Measurements from ENCODE around the gene SRPRB.

The SRPRB gene

DNA sequence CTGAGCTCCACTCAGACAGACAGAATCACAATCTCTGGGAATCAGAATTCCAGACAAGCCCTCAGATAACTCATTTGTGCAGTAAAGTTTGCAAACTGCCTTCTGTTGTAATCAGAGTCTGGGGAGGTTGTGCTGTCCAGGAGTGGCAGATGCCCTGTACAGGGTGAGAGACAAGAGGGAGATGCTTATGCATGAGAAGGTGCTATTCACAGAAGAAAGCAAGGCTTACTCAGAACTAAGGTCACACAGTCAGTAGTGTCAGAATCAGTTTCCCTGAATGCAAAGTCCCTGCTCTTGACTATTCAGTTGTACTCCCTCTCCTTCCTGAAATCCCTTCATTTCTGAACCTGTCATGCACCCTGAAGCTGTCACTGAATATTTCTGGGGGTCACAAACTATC lies 43.7 kb downstream of the SRPRB start:
- Histone ChIP-seq H3K36me3 (ENCODE audit: control insufficient read depth, insufficient read depth, low read length) (no peaks in the 10 kb centered on the region), H3K9me3 (ENCODE audit: control insufficient read depth, insufficient read depth, low read length) (no peaks in the 10 kb centered on the region), H3K4me1 (ENCODE audit: control insufficient read depth, insufficient read depth, low read length) (peaks cover 2% of the 10 kb centered on the region; the same call in 1 of the 2 replicates), H3K4me3 (ENCODE audit: low read length) (no peak overlapping the region), H3K27me3 (ENCODE audit: control insufficient read depth, insufficient read depth, low read length) (no peaks in the 10 kb centered on the region), H3K27ac (ENCODE audit: low read length) (no peak overlapping the region)
- DNase-seq (ENCODE audit: low read depth, low spot score) = no peak

DNA sequence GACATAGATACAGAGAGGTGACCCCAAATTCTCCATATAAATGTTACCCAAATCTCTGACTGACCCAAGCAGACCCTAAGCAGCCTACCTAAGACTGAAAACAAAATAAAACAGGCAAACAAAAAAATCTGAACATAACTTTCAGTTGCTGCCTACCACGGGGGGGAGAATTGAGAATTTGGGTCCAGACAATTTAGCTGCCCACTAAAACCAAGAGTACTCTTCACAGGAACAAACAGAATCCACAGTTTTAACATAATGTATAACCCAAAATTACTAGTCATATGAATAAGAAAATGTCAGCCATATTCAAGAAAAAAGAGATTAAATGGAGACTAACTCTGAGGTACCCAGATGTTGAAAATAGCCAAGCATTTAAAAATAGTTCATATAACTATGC lies 44.4 kb downstream of the SRPRB start:
- H3K4me1 ChIP-seq (ENCODE audit: control insufficient read depth, insufficient read depth, low read length) = peaks cover 3% of the 10 kb centered on the region
- H3K4me3 ChIP-seq (ENCODE audit: low read length) = no peak overlapping the region
- no peak overlapping the region for H3K27ac ChIP-seq (ENCODE audit: low read length)
- WGBS (ENCODE audit: insufficient coverage, insufficient read length) = no CpG with 5 or more reads among the region's 1 CpG
- H3K27me3 ChIP-seq (ENCODE audit: control insufficient read depth, insufficient read depth, low read length) = no peaks in the 10 kb centered on the region
- no peaks in the 10 kb centered on the region for H3K36me3 ChIP-seq (ENCODE audit: control insufficient read depth, insufficient read depth, low read length)
- no peaks in the 10 kb centered on the region for H3K9me3 ChIP-seq (ENCODE audit: control insufficient read depth, insufficient read depth, low read length)
- no peak for DNase-seq (ENCODE audit: low read depth, low spot score)

DNA sequence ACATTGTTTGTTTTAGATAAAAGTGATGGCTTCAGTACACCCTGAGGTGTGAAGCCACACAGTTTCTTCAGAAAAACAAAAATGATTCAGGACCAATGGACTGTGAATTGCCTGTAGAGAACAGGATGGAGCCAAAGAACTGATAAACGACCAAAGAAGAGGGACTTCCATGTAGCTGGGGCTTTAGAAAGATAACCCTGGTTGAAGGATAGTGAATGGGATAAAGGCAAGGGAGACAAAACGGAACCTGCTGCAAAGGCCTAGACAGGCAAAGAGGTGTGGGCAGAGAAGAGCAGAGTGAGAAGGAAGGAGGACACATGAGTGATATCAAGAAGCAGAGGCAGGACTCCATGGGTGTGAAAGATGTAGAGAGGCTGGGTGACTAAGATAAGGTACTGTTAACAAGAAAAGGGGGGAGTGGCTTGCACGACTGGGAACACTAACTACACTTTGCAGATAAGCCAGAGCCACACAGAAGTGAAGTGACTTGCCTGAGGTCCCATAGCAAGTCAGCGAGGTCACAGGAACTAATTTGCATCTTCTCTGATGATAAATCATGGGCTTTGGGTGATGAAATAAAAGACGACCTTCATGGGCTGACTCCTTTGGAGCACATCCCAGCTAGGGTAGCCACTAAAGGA lies 45.8 kb downstream of the SRPRB start:
- peaks cover 5% of the 10 kb centered on the region for H3K4me1 ChIP-seq (ENCODE audit: control insufficient read depth, insufficient read depth, low read length)
- H3K36me3 ChIP-seq (ENCODE audit: control insufficient read depth, insufficient read depth, low read length) = no peaks in the 10 kb centered on the region
- WGBS (ENCODE audit: insufficient coverage, insufficient read length) = no CpG with 5 or more reads among the region's 5 CpGs
- no peak for DNase-seq (ENCODE audit: low read depth, low spot score)
- no peak overlapping the region for H3K27ac ChIP-seq (ENCODE audit: low read length)
- no peaks in the 10 kb centered on the region for H3K27me3 ChIP-seq (ENCODE audit: control insufficient read depth, insufficient read depth, low read length)
- no peaks in the 10 kb centered on the region for H3K9me3 ChIP-seq (ENCODE audit: control insufficient read depth, insufficient read depth, low read length)
- H3K4me3 ChIP-seq (ENCODE audit: low read length) = no peak overlapping the region

- no CpG with 5 or more reads among the region's 8 CpGs for WGBS (ENCODE audit: insufficient coverage, insufficient read length)
- no peaks in the 10 kb centered on the region for H3K9me3 ChIP-seq (ENCODE audit: control insufficient read depth, insufficient read depth, low read length)
Measured at GRCh38 chr3:133851931-133852330, 46.3 kb downstream of the SRPRB start.

DNA sequence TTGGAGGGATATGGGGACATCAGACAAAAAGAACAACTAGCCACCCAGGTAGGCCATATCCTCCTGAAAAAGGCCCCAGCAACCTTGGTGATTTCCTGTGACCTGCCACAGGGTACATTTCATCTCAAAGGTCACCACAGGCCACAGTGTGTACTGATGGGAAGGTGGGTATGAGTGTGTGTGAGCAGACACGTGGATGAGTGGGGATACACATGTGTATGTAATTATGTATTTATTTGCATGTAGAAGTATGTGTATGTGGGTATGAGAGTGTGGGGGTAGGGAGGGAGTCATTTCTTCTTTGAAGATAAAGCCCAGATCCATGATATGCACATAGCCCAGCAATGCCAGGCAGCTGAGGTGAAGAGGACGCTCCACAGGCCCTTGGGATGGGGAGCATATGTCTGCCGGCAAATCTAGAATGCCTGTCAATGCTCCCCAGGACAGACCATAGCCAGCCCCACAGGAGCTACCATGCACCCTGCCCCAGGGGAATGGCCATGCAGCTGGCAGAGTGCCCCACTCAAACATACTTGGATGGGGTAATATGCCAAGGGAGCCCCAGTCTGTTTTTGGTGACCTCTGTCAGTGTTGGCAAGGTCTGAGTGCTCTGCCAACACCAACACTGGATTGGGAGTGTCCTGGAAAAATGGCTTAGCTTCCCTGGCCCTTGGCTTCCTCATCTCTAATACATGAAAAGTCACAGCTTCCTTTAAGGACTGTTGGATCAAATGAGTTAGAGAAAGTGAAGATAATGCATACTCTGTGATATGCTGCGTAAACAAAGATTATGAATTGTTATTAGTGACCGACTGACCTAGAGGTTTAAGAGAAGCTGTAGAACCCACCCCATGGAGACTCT lies 47.7 kb downstream of the SRPRB start:
- no peaks in the 10 kb centered on the region for H3K36me3 ChIP-seq (ENCODE audit: control insufficient read depth, insufficient read depth, low read length)
- WGBS (ENCODE audit: insufficient coverage, insufficient read length) = 100% methylated on average over 1 of the region's 5 CpGs
- H3K9me3 ChIP-seq (ENCODE audit: control insufficient read depth, insufficient read depth, low read length) = no peaks in the 10 kb centered on the region
- H3K4me3 ChIP-seq (ENCODE audit: low read length) = no peak overlapping the region
- no peak for DNase-seq (ENCODE audit: low read depth, low spot score)
- H3K27ac ChIP-seq (ENCODE audit: low read length) = no peak overlapping the region
- H3K4me1 ChIP-seq (ENCODE audit: control insufficient read depth, insufficient read depth, low read length) = peaks cover 5% of the 10 kb centered on the region
- H3K27me3 ChIP-seq (ENCODE audit: control insufficient read depth, insufficient read depth, low read length) = no peaks in the 10 kb centered on the region

More at GRCh38 chr3:133851931-133852330, 46.3 kb downstream of the SRPRB start:
- Histone ChIP-seq H3K4me3 (ENCODE audit: low read length) (no peak overlapping the region), H3K27me3 (ENCODE audit: control insufficient read depth, insufficient read depth, low read length) (no peaks in the 10 kb centered on the region), H3K27ac (ENCODE audit: low read length) (no peak overlapping the region), H3K36me3 (ENCODE audit: control insufficient read depth, insufficient read depth, low read length) (no peaks in the 10 kb centered on the region), H3K4me1 (ENCODE audit: control insufficient read depth, insufficient read depth, low read length) (peaks cover 5% of the 10 kb centered on the region)
- no peak for DNase-seq (ENCODE audit: low read depth, low spot score)

DNA sequence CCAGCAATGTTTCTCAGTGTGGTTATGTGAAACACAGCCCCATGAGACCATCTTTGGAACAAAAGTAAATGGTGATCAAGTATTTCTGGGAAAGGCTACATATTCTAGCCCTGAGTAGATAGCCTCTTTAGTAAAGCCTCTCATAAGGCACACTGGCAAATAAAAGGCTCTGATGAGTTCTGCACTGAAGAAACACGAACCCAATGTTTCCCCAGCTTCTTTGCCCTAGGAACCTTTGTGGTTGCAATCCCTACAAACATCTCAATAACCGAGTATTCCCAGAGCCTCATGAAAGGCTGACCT lies 48.3 kb downstream of the SRPRB start:
- Histone ChIP-seq H3K4me3 (ENCODE audit: low read length) (no peak overlapping the region), H3K9me3 (ENCODE audit: control insufficient read depth, insufficient read depth, low read length) (no peaks in the 10 kb centered on the region), H3K27ac (ENCODE audit: low read length) (no peak overlapping the region), H3K4me1 (ENCODE audit: control insufficient read depth, insufficient read depth, low read length) (peaks cover 5% of the 10 kb centered on the region), H3K36me3 (ENCODE audit: control insufficient read depth, insufficient read depth, low read length) (no peaks in the 10 kb centered on the region), H3K27me3 (ENCODE audit: control insufficient read depth, insufficient read depth, low read length) (no peaks in the 10 kb centered on the region)
- no CpG with 5 or more reads among the region's 2 CpGs for WGBS (ENCODE audit: insufficient coverage, insufficient read length)
- DNase-seq (ENCODE audit: low read depth, low spot score) = no peak

DNA sequence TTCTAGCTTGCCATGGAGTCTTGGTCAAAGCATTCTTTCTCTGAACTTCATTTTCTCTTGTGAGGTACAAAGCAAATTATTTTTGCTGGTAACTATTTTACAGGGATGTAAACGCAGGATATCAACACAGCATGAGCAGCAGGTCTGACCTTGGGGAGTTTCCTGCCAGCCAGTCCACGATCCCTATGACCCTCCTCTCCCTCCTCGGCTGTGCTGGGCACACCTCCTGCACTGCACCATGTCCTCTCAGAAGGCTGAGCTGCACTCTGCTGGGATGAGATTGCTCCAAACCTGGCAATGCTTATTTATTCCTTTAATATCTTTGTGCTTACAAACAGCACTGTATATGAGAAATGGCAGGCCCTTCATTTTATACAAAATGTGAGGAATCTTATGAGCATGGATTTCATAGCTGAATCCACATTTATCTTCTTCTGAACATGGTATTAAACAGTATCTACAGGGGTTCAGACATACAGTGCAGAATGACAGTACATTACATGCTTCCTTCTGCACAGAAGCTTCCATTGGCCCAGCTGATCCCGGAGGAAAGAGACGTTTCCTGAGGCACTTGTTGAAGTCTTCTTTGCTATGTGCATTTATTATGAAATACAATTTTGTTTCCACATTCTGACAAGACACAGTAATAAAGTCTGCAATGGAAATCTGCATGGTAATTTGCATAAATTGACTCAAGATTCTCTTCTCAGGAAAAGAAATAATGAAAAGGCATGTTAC lies 48.8 kb downstream of the SRPRB start:
- WGBS (ENCODE audit: insufficient coverage, insufficient read length) = no CpG with 5 or more reads among the region's 5 CpGs
- Histone ChIP-seq H3K4me1 (ENCODE audit: control insufficient read depth, insufficient read depth, low read length) (peaks cover 5% of the 10 kb centered on the region), H3K27ac (ENCODE audit: low read length) (no peak overlapping the region), H3K27me3 (ENCODE audit: control insufficient read depth, insufficient read depth, low read length) (no peaks in the 10 kb centered on the region), H3K9me3 (ENCODE audit: control insufficient read depth, insufficient read depth, low read length) (no peaks in the 10 kb centered on the region), H3K36me3 (ENCODE audit: control insufficient read depth, insufficient read depth, low read length) (no peaks in the 10 kb centered on the region), H3K4me3 (ENCODE audit: low read length) (no peak overlapping the region)
- no peak for DNase-seq (ENCODE audit: low read depth, low spot score)

GRCh38 chr3:133855002-133855370 lies 49.4 kb downstream of the SRPRB start:
- H3K36me3 ChIP-seq (ENCODE audit: control insufficient read depth, insufficient read depth, low read length) = no peaks in the 10 kb centered on the region
- H3K4me1 ChIP-seq (ENCODE audit: control insufficient read depth, insufficient read depth, low read length) = peaks cover 5% of the 10 kb centered on the region
- no peak overlapping the region for H3K27ac ChIP-seq (ENCODE audit: low read length)
- H3K4me3 ChIP-seq (ENCODE audit: low read length) = no peak overlapping the region
- no CpG with 5 or more reads among the region's 4 CpGs for WGBS (ENCODE audit: insufficient coverage, insufficient read length)
- DNase-seq (ENCODE audit: low read depth, low spot score) = no peak
- H3K27me3 ChIP-seq (ENCODE audit: control insufficient read depth, insufficient read depth, low read length) = no peaks in the 10 kb centered on the region
- H3K9me3 ChIP-seq (ENCODE audit: control insufficient read depth, insufficient read depth, low read length) = no peaks in the 10 kb centered on the region

DNA sequence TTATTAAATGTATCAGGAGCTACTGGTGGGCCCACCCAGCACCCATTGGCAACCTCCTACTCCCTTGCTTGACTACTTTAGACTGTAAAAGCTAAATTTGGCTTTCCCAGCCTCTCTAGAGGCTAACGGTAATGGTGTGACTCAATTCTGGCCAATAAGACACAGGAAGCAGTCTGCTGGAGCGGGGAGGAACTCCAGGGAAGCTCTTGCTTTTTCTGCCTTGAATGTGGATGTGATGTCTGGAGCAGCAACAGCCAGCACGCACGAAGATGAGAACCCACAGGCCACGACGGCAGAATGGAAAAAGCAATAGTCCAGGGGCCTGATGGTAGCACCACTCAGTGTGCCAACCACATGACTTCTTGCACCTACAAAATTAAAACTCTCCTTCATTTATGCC lies 50.2 kb downstream of the SRPRB start:
- Histone ChIP-seq H3K9me3 (ENCODE audit: control insufficient read depth, insufficient read depth, low read length) (no peaks in the 10 kb centered on the region), H3K36me3 (ENCODE audit: control insufficient read depth, insufficient read depth, low read length) (no peaks in the 10 kb centered on the region), H3K27me3 (ENCODE audit: control insufficient read depth, insufficient read depth, low read length) (no peaks in the 10 kb centered on the region), H3K4me3 (ENCODE audit: low read length) (no peak overlapping the region), H3K4me1 (ENCODE audit: control insufficient read depth, insufficient read depth, low read length) (peaks cover 5% of the 10 kb centered on the region), H3K27ac (ENCODE audit: low read length) (no peak overlapping the region)
- no CpG with 5 or more reads among the region's 6 CpGs for WGBS (ENCODE audit: insufficient coverage, insufficient read length)
- no peak for DNase-seq (ENCODE audit: low read depth, low spot score)

- Histone ChIP-seq H3K4me3 (ENCODE audit: low read length) (no peak overlapping the region), H3K9me3 (ENCODE audit: control insufficient read depth, insufficient read depth, low read length) (no peaks in the 10 kb centered on the region)
- no peak for DNase-seq (ENCODE audit: low read depth, low spot score)
Measured at GRCh38 chr3:133856316-133856715, 50.7 kb downstream of the SRPRB start.

More at GRCh38 chr3:133856316-133856715, 50.7 kb downstream of the SRPRB start:
- Histone ChIP-seq H3K27ac (ENCODE audit: low read length) (no peak overlapping the region), H3K36me3 (ENCODE audit: control insufficient read depth, insufficient read depth, low read length) (no peaks in the 10 kb centered on the region), H3K27me3 (ENCODE audit: control insufficient read depth, insufficient read depth, low read length) (no peaks in the 10 kb centered on the region), H3K4me1 (ENCODE audit: control insufficient read depth, insufficient read depth, low read length) (peaks cover 5% of the 10 kb centered on the region)
- WGBS (ENCODE audit: insufficient coverage, insufficient read length) = no CpG with 5 or more reads among the region's 2 CpGs
